Smooth muscle cell (in vitro differentiated cells): ENCODE measurements around the gene PDZK1IP1. TPM values are rescaled to one million over a fixed set of nuclear protein-coding genes. Genes with fewer than 3 reads are reported as not detected.
"Not testable (repeated sequence)": the region's sequence is repeated elsewhere in the genome, so short reads cannot be mapped to it uniquely, and the experiment has no call there.

Experiments
- DNase-seq: peaks from one replicate; lab custom pipeline; 2025; ENCODE audit not compliant: unreplicated experiment; lab: John Stamatoyannopoulos, UW
- H2AFZ ChIP-seq: fragments of 200-600 bp; sonication (generic); 2 replicates; pipeline ENCODE4 v1.6.0; 2016; ENCODE audit warnings: antibody characterized with exemption, low read depth, mild to moderate bottlenecking
- H3F3A ChIP-seq: fragments of 200-600 bp; sonication (generic); 2 replicates; pipeline ENCODE4 v1.6.0; 2017; ENCODE audit warnings: antibody characterized with exemption, low read depth
- H3K27ac ChIP-seq: fragments of 200-600 bp; sonication (generic); 2 replicates; pipeline ENCODE4 v1.5.1; 2016; ENCODE audit warnings: low read depth, mild to moderate bottlenecking
- H3K27me3 ChIP-seq: fragments of 200-600 bp; sonication (generic); 2 replicates; pipeline ENCODE4 v1.6.1; 2016; ENCODE audit warnings: low read depth, mild to moderate bottlenecking
- H3K36me3 ChIP-seq: fragments of 200-600 bp; sonication (generic); 2 replicates; pipeline ENCODE4 v1.5.1; 2016; ENCODE audit warnings: low read depth
- H3K4me1 ChIP-seq: fragments of 200-600 bp; sonication (generic); 2 replicates; pipeline ENCODE4 v1.5.1; 2016; ENCODE audit warnings: low read depth
- H3K4me2 ChIP-seq: fragments of 200-600 bp; sonication (generic); 2 replicates; pipeline ENCODE4 v1.6.0; 2016; ENCODE audit warnings: mild to moderate bottlenecking
- H3K4me3 ChIP-seq: fragments of 200-600 bp; sonication (generic); 2 replicates; pipeline ENCODE4 v1.5.1; 2016; ENCODE audit warnings: mild to moderate bottlenecking
- H3K79me2 ChIP-seq: fragments of 200-600 bp; sonication (generic); 2 replicates; pipeline ENCODE4 v1.6.0; 2016; ENCODE audit warnings: low read depth, mild to moderate bottlenecking
- H3K9ac ChIP-seq: fragments of 200-600 bp; sonication (generic); 2 replicates; pipeline ENCODE4 v1.6.0; 2016; ENCODE audit warnings: low read depth
- H3K9me3 ChIP-seq: fragments of 200-600 bp; sonication (generic); replicated peaks from 2 replicates; pipeline ENCODE4 v1.5.1; 2016; ENCODE audit warnings: low read depth
- H4K20me1 ChIP-seq: fragments of 200-600 bp; sonication (generic); 2 replicates; pipeline ENCODE4 v1.6.0; 2016; ENCODE audit warnings: low read depth
- CTCF ChIP-seq: fragments of 200-600 bp; sonication (generic); IDR thresholded peaks from 2 replicates; pipeline ENCODE4 v1.5.1; 2017; ENCODE audit warnings: borderline replicate concordance, mild to moderate bottlenecking, antibody characterized with exemption; ENCODE audit not compliant: insufficient read depth, poor library complexity, severe bottlenecking
- WGBS: methylation state at CpG from one replicate; pipeline ENCODE4 v1.1.7; 2016; ENCODE audit warnings: low lambda C conversion rate; 5-methylcytosine and 5-hydroxymethylcytosine counted together
- polyA plus RNA-seq: library from polyadenylated mRNA; unstranded; fragments of >200 nt; fragmentation: Nextera tagmentation; extraction: Ambion mirVana; gene quantifications from 2 replicates; pipeline ENCODE4 v1.2.1, GENCODE V29; 2016
- total RNA-seq: library from RNA; depleted of rRNA; stranded (reverse); fragments of >200 nt; gene quantifications from 2 replicates; pipeline ENCODE4 v1.2.3, GENCODE V29; 2014

PDZK1IP1 gene
- total and polyA plus RNA-seq, 2 experiments from 2014 or later = not detected

- no peak overlapping the region for H2AFZ ChIP-seq
- H3K79me2 ChIP-seq = no peaks in the 10 kb centered on the region
- no peak overlapping the region for H3K9ac ChIP-seq
- H3K27me3 ChIP-seq = peaks cover 39% of the 10 kb centered on the region
- H3K9me3 ChIP-seq = no peaks in the 10 kb centered on the region
- WGBS = 70% methylated on average over 2 of the region's 3 CpGs
- H3F3A ChIP-seq = no peaks in the 10 kb centered on the region
- no peaks in the 10 kb centered on the region for H3K36me3 ChIP-seq
- no peak for DNase-seq
- no peak overlapping the region for H3K4me2 ChIP-seq
- no peak overlapping the region for H3K4me3 ChIP-seq
- no peaks in the 10 kb centered on the region for H4K20me1 ChIP-seq
- H3K4me1 ChIP-seq = no peaks in the 10 kb centered on the region
- no peak for TF ChIP-seq CTCF
- no peak overlapping the region for H3K27ac ChIP-seq
Observed at GRCh38 chr1:47196622-47197021, 6.8 kb upstream of the PDZK1IP1 start.

- H3K4me2 ChIP-seq, H3K36me3 ChIP-seq, H4K20me1 ChIP-seq, H3K4me1 ChIP-seq, H3F3A ChIP-seq, H3K9ac ChIP-seq, H3K4me3 ChIP-seq, H3K9me3 ChIP-seq, H2AFZ ChIP-seq, H3K79me2 ChIP-seq, DNase-seq, H3K27ac ChIP-seq: not testable (repeated sequence)
- H3K27me3 ChIP-seq = peaks cover 39% of the 10 kb centered on the region
- WGBS = 96% methylated on average over 9 of the region's 9 CpGs
Observed at GRCh38 chr1:47195981-47196380, 6.1 kb upstream of the PDZK1IP1 start.

GRCh38 chr1:47194311-47194710, 4.5 kb upstream of the PDZK1IP1 start:
- no peak for DNase-seq
- Histone ChIP-seq H3K27ac (no peak overlapping the region), H3K4me3 (no peak overlapping the region), H3K9ac (no peak overlapping the region), H3K4me1 (no peaks in the 10 kb centered on the region), H3K4me2 (no peak overlapping the region), H2AFZ (peak overlapping the region; percentile 21), H3K36me3 (no peaks in the 10 kb centered on the region), H3K79me2 (no peaks in the 10 kb centered on the region), H3K27me3 (peaks cover 31% of the 10 kb centered on the region), H3K9me3 (no peaks in the 10 kb centered on the region), H3F3A (no peaks in the 10 kb centered on the region), H4K20me1 (no peaks in the 10 kb centered on the region)
- no peak for TF ChIP-seq CTCF

- peaks cover 26% of the 10 kb centered on the region for H3K27me3 ChIP-seq
- H3K9me3 ChIP-seq, H3K9ac ChIP-seq, H3K4me2 ChIP-seq, H3K36me3 ChIP-seq, H3K79me2 ChIP-seq, H3K27ac ChIP-seq, H3K4me1 ChIP-seq, H3F3A ChIP-seq, H4K20me1 ChIP-seq, H3K4me3 ChIP-seq, DNase-seq, H2AFZ ChIP-seq: not testable (repeated sequence)
- WGBS = 87% methylated on average over 10 of the region's 10 CpGs
Observed at GRCh38 chr1:47193496-47193895, 3.7 kb upstream of the PDZK1IP1 start.
